ENCODE measurements around the gene PDE8A.

DNA sequence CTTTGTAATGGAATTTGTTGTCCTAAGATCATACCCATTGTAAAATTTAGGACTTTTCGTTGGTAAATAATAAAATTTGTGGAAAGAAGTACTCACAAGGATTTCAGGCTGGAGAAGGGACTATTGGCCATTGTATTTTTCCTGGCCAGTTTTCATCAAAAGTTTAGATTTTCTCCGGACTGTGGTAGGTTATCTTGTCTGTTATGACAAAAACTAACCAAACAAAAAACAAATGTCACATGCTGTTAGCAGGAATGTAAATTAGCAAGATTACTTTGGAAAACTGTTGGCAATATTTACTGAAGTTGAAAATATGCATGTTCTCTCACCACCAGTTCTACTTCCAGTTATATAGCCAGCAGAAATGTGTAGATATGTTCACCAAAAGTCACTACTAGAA lies 27.8 kb downstream of the PDE8A start:
- TF ChIP-seq, protein P1, sequence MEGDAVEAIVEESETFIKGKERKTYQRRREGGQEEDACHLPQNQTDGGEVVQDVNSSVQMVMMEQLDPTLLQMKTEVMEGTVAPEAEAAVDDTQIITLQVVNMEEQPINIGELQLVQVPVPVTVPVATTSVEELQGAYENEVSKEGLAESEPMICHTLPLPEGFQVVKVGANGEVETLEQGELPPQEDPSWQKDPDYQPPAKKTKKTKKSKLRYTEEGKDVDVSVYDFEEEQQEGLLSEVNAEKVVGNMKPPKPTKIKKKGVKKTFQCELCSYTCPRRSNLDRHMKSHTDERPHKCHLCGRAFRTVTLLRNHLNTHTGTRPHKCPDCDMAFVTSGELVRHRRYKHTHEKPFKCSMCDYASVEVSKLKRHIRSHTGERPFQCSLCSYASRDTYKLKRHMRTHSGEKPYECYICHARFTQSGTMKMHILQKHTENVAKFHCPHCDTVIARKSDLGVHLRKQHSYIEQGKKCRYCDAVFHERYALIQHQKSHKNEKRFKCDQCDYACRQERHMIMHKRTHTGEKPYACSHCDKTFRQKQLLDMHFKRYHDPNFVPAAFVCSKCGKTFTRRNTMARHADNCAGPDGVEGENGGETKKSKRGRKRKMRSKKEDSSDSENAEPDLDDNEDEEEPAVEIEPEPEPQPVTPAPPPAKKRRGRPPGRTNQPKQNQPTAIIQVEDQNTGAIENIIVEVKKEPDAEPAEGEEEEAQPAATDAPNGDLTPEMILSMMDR (IDR thresholded peaks at IDR 0.05) = no peak
- no peak for TF ChIP-seq POLR2A (IDR thresholded peaks at IDR 0.05)
